IPS-20b (cell line): Measurements from ENCODE around the gene TNFAIP2.

Experiments
- H3K27ac ChIP-seq: one replicate; pipeline ENCODE4 v1.5.1; 2013; ENCODE audit warnings: low read length
- H3K27me3 ChIP-seq: 2 replicates; pipeline ENCODE4 v1.6.1; 2013; ENCODE audit warnings: mild to moderate bottlenecking, low read length, inconsistent platforms; ENCODE audit not compliant: insufficient read depth
- H3K36me3 ChIP-seq: 2 replicates; pipeline ENCODE4 v1.6.1; 2013; ENCODE audit warnings: low read depth, mild to moderate bottlenecking, inconsistent platforms, low read length, moderate library complexity; ENCODE audit not compliant: insufficient read depth
- H3K4me1 ChIP-seq: 2 replicates; pipeline ENCODE4 v1.6.1; 2013; ENCODE audit warnings: mild to moderate bottlenecking, control low read depth, inconsistent platforms, low read length, moderate library complexity; ENCODE audit not compliant: insufficient read depth
- H3K4me3 ChIP-seq: 2 replicates; pipeline ENCODE4 v1.5.1; 2013; ENCODE audit warnings: mild to moderate bottlenecking, low read length, inconsistent platforms
- H3K9ac ChIP-seq: 2 replicates; pipeline ENCODE4 v1.6.1; 2013; ENCODE audit warnings: low read depth, mild to moderate bottlenecking, inconsistent platforms, low read length, moderate library complexity
- H3K9me3 ChIP-seq: 2 replicates; pipeline ENCODE4 v1.6.1; 2013; ENCODE audit warnings: mild to moderate bottlenecking, low read depth, low read length, inconsistent platforms; ENCODE audit not compliant: insufficient read depth

The TNFAIP2 gene

GRCh38 chr14:103097244-103097993 is 25.8 kb upstream of the TNFAIP2 start:
- no peak overlapping the region for H3K9ac ChIP-seq
- H3K4me3 ChIP-seq: no peak overlapping the region
- peaks cover 16% of the 10 kb centered on the region; the same call in 1 of the 2 replicates for H3K27me3 ChIP-seq
- no peak overlapping the region for H3K27ac ChIP-seq
- no peaks in the 10 kb centered on the region for H3K36me3 ChIP-seq
- no peaks in the 10 kb centered on the region for H3K9me3 ChIP-seq
- no peaks in the 10 kb centered on the region; the same call in 1 of the 2 replicates for H3K4me1 ChIP-seq

GRCh38 chr14:103097994-103098957 is 25.0 kb upstream of the TNFAIP2 start:
- Histone ChIP-seq H3K9me3 (no peaks in the 10 kb centered on the region), H3K27me3 (peaks cover 25% of the 10 kb centered on the region), H3K36me3 (no peaks in the 10 kb centered on the region), H3K4me1 (no peaks in the 10 kb centered on the region; the same call in 1 of the 2 replicates), H3K27ac (no peak overlapping the region), H3K9ac (no peak overlapping the region), H3K4me3 (no peak overlapping the region)

GRCh38 chr14:103099081-103099732 is 24.1 kb upstream of the TNFAIP2 start:
- H3K9ac ChIP-seq: no peak overlapping the region

GRCh38 chr14:103099733-103100280 is 23.5 kb upstream of the TNFAIP2 start:
- H3K9ac ChIP-seq: no peak overlapping the region
- H3K4me1 ChIP-seq: no peaks in the 10 kb centered on the region; the same call in 1 of the 2 replicates
- no peak overlapping the region for H3K4me3 ChIP-seq
- no peaks in the 10 kb centered on the region for H3K36me3 ChIP-seq
- H3K9me3 ChIP-seq: no peaks in the 10 kb centered on the region
- no peak overlapping the region for H3K27ac ChIP-seq
- H3K27me3 ChIP-seq: peaks cover 40% of the 10 kb centered on the region

More at GRCh38 chr14:103099081-103099732, 24.1 kb upstream of the TNFAIP2 start:
- Histone ChIP-seq H3K36me3 (no peaks in the 10 kb centered on the region), H3K4me1 (no peaks in the 10 kb centered on the region; the same call in 1 of the 2 replicates), H3K27ac (no peak overlapping the region), H3K9me3 (no peaks in the 10 kb centered on the region), H3K27me3 (peaks cover 34% of the 10 kb centered on the region), H3K4me3 (no peak overlapping the region)

GRCh38 chr14:103100281-103101121 is 22.8 kb upstream of the TNFAIP2 start:
- H3K9ac ChIP-seq: no peak overlapping the region
- no peaks in the 10 kb centered on the region; the same call in 1 of the 2 replicates for H3K4me1 ChIP-seq
- no peaks in the 10 kb centered on the region for H3K9me3 ChIP-seq
- H3K27me3 ChIP-seq: peaks cover 47% of the 10 kb centered on the region
- no peak overlapping the region for H3K4me3 ChIP-seq
- H3K36me3 ChIP-seq: no peaks in the 10 kb centered on the region
- no peak overlapping the region for H3K27ac ChIP-seq

- H3K9ac ChIP-seq: no peak overlapping the region
- H3K27me3 ChIP-seq: peaks cover 55% of the 10 kb centered on the region
- no peaks in the 10 kb centered on the region for H3K9me3 ChIP-seq
- no peak overlapping the region for H3K27ac ChIP-seq
- H3K4me3 ChIP-seq: no peak overlapping the region
- no peaks in the 10 kb centered on the region for H3K36me3 ChIP-seq
- H3K4me1 ChIP-seq: no peaks in the 10 kb centered on the region; the same call in 1 of the 2 replicates
Measured at GRCh38 chr14:103101257-103101962, 21.9 kb upstream of the TNFAIP2 start.

DNA sequence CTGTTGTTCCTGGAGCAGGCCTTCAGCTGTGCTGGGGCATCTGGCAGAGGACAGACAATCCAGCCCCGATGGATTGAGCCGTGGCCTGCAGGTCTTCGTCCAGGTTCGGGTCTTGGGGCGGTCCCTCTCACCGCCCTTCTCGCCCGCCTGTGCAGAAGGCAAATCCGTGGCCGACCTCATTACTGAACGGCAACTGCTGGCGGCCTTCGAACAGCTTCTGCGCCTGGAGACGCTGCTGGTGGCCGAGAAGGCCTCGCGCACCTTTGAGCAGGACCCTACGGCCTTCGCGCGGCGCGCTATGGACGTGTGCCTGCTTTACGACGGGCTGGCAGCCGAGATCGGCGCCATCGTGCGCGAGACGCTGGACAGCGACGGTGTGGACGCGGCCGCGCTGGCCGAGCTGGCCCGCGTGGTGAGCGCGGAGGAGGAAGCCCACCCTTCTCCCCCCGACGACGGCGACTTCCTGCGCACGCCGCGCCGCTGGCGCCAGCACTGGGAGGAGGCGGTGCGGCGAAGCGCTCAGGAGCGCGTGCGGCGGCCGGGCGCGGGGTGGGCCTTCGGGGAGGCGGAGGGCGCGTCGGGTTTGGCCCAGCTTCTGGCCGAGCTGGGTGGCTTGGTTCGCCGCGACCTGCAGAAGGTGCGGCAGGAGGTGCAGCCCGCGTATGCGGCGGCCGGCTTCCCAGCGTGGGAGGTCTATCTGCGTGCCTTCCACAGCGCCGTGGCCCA is 21.1 kb upstream of the TNFAIP2 start:
- no peaks in the 10 kb centered on the region; the same call in 1 of the 2 replicates for H3K4me1 ChIP-seq
- no peak overlapping the region for H3K9ac ChIP-seq
- H3K36me3 ChIP-seq: no peaks in the 10 kb centered on the region
- H3K9me3 ChIP-seq: no peaks in the 10 kb centered on the region
- no peak overlapping the region for H3K27ac ChIP-seq
- no peak overlapping the region for H3K4me3 ChIP-seq
- peaks cover 55% of the 10 kb centered on the region for H3K27me3 ChIP-seq

DNA sequence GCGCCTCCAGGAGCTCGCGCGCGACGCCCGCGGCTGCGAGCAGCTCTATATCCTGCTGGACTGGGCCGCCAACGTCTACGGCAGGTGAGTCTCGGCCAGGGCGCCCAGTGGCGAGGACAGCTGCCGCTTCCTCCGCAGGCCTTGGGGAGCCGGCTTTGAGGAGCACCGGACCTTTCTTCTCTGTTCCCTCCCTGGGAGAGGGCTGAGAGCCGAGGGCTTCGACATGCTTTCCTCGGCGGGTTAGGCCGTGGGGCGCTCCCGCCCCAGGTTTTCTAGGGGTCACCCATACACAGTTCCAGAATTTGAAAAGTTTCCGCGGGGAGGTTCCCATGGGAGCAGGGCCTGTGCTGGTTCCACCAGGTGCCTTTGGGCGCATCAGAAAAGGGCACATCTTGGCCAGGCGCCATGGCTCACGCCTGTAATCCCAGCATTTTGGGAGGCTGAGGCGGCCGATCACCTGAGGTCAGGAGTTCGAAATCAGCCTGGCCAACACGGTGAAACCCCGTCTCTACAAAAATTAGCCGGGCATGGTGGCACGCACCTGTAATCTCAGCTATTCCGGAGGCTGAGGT is 20.5 kb upstream of the TNFAIP2 start:
- Histone ChIP-seq H3K27me3 (peaks cover 55% of the 10 kb centered on the region), H3K9me3 (no peaks in the 10 kb centered on the region), H3K9ac (no peak overlapping the region), H3K4me3 (no peak overlapping the region), H3K4me1 (no peaks in the 10 kb centered on the region; the same call in 1 of the 2 replicates), H3K27ac (no peak overlapping the region), H3K36me3 (no peaks in the 10 kb centered on the region)

GRCh38 chr14:103103461-103104388 is 19.5 kb upstream of the TNFAIP2 start:
- H3K27ac ChIP-seq: no peak overlapping the region

More at GRCh38 chr14:103103461-103104388, 19.5 kb upstream of the TNFAIP2 start:
- H3K4me1 ChIP-seq: peaks cover 8% of the 10 kb centered on the region; the same call in 1 of the 2 replicates
- H3K9me3 ChIP-seq: no peaks in the 10 kb centered on the region
- H3K9ac ChIP-seq: no peak overlapping the region
- H3K4me3 ChIP-seq: no peak overlapping the region; the same call in 1 of the 2 replicates
- H3K27me3 ChIP-seq: peaks cover 60% of the 10 kb centered on the region
- H3K36me3 ChIP-seq: no peaks in the 10 kb centered on the region
